Ovary (tissue), 9 donors: ENCODE results near the gene P4HA2. TPM values are rescaled to one million over a fixed set of nuclear protein-coding genes. Genes with fewer than 3 reads are reported as not detected.

ENCODE experiments used
- DNase-seq, 5 donors: peaks; one replicate each; pipeline ENCODE4 v3.0.0-alpha.2; 2019 to 2020
- H3K27ac ChIP-seq, 2 donors: fragments of 200-600 bp; one replicate each; pipeline versions ENCODE4 v1.5.1 to v1.8.0; 2019 to 2022
- H3K27me3 ChIP-seq: fragments of 200-600 bp; one replicate; pipeline ENCODE4 v1.8.0; 2022
- H3K36me3 ChIP-seq: fragments of 200-600 bp; sonication (generic); one replicate; pipeline ENCODE4 v1.5.1; 2019
- H3K4me1 ChIP-seq: one replicate; pipeline ENCODE4 v1.8.1; 2013; ENCODE audit warnings: mild to moderate bottlenecking, moderate library complexity; ENCODE audit not compliant: insufficient read depth
- H3K4me3 ChIP-seq: fragments of 200-600 bp; sonication (generic); one replicate; pipeline ENCODE4 v1.5.1; 2017
- H3K9me3 ChIP-seq, 2 donors: fragments of 200-600 bp in 1 of 2; sonication (generic) in 1 of 2; one replicate each; pipeline versions ENCODE4 v1.5.1 to v1.8.1; 2013 to 2019; ENCODE audit warnings: mild to moderate bottlenecking in 1 of 2, moderate library complexity in 1 of 2
- EP300 ChIP-seq: sonication (generic); formaldehyde crosslinking; IDR thresholded peaks from one replicate; pipeline ENCODE4 v1.6.1; 2017; ENCODE audit warnings: antibody characterized with exemption
- POLR2A ChIP-seq: fragments of 450-650 bp; IDR thresholded peaks from one replicate; pipeline ENCODE4 v1.6.1; 2017; ENCODE audit warnings: antibody characterized with exemption, mild to moderate bottlenecking, moderate library complexity
- WGBS, 3 donors: extraction: QIAGEN DNeasy Blood & Tissue Kit in 1 of 3; methylation state at CpG; one replicate each; pipeline versions ENCODE4 v1.1.5 to v1.1.7; 2013 to 2017; 5-methylcytosine and 5-hydroxymethylcytosine counted together
- intact Hi-C, 4 donors: fragments of 100-400 bp; cut with DNase I; formaldehyde crosslinking; loops; one replicate each; pipeline versions ENCODE4 v1.11.0 to v1.15.1; 2022 to 2023
- polyA plus RNA-seq, 2 donors: library from polyadenylated mRNA; stranded (reverse); fragments of 200-250 nt in 1 of 2; fragments of 350-450 nt in 1 of 2; fragmentation: Illumina TruSeq in 1 of 2; extraction: RNeasy Lipid Tissue Mini Kit (QIAGEN cat#74804) in 1 of 2; gene quantifications; one replicate each; pipeline ENCODE4 v1.2.3, GENCODE V29; 2013 to 2014
- total RNA-seq, 7 donors: library from RNA; depleted of rRNA in 2 of 7; stranded (reverse); fragments of >200 nt in 2 of 7; fragmentation: NEBNext Ultra II Directional in 3 of 7; extraction: Animal tissue kit (Norgen Biotek cat#: 25700) in 3 of 7; gene quantifications; one replicate each; pipeline versions ENCODE4 v1.1.0 to v1.2.4, GENCODE V29; 2016 to 2023
- TF ChIP-seq, protein P1 (sequence below), 3 donors: fragments of 450-650 bp in 2 of 3; fragments of 200-600 bp in 1 of 3; IDR thresholded peaks; one replicate each; pipeline versions ENCODE4 v1.5.1 to v1.8.0; 2016 to 2022; ENCODE audit warnings: antibody characterized with exemption in 3 of 3, mild to moderate bottlenecking in 1 of 3
- donor health status: DM: no; HTN: no; CAD: no; lungs with moderate emphysema.
- donor health status: DM: no; HTN: no; CAD: no.
- donor health status: Bipolar disorder and iron deficiency.
- donor health status: DM: yes; HTN: yes; CAD: no.
- donor health status: DM: no; HTN: no; CAD: no.
- donor health status: DM: yes; HTN: yes; CAD: no.

P4HA2 gene
- total and polyA plus RNA-seq, 9 donors = 3.9 to 36.9 (median 15.4) TPM

DNA sequence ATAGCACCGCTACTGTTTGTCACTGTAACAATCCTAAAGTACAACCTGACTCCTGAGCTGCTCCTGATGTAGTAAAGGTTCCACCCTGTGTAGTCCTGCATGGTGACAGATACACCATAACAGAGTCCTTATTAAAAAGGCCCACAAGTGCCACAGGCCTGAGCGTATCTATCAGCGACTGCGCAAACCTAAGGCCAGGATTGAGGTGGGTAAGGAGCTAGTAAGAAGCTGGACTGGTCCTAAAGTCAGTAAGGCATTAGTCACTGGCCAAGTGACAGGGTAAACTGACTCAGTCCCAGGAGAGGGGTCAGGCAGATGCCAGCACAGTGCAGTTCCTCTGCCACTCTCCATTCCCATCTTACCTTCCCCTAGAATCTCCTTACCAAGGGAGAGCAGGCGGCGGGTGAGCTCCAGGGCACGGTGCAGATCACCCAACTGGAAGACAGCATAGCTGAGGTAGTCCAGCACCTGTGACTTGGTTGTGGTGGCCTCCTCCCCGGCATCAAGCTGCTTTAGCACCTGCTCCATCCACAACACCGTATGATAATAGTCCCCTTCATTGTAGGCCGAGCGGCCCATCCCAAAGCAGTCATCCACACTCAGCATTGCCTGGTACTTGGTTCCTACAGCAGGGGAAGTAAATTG is 17.6 kb downstream of the P4HA2 start:
- H3K27me3 ChIP-seq = no peaks in the 10 kb centered on the region
- WGBS, 3 donors = 94 to 98% (median 96%) methylated on average over 11 of the region's 11 CpGs
- no peaks in the 10 kb centered on the region for H3K9me3 ChIP-seq
- intact Hi-C loops = no loop called here
- no peak for DNase-seq
- H3K4me3 ChIP-seq = no peak overlapping the region
- no peak overlapping the region for H3K27ac ChIP-seq
- no peaks in the 10 kb centered on the region for H3K36me3 ChIP-seq
- TF ChIP-seq, protein P1, sequence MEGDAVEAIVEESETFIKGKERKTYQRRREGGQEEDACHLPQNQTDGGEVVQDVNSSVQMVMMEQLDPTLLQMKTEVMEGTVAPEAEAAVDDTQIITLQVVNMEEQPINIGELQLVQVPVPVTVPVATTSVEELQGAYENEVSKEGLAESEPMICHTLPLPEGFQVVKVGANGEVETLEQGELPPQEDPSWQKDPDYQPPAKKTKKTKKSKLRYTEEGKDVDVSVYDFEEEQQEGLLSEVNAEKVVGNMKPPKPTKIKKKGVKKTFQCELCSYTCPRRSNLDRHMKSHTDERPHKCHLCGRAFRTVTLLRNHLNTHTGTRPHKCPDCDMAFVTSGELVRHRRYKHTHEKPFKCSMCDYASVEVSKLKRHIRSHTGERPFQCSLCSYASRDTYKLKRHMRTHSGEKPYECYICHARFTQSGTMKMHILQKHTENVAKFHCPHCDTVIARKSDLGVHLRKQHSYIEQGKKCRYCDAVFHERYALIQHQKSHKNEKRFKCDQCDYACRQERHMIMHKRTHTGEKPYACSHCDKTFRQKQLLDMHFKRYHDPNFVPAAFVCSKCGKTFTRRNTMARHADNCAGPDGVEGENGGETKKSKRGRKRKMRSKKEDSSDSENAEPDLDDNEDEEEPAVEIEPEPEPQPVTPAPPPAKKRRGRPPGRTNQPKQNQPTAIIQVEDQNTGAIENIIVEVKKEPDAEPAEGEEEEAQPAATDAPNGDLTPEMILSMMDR (IDR thresholded peaks at IDR 0.05) = no peak
- TF ChIP-seq EP300 = no peak
- no peak for TF ChIP-seq POLR2A
- peaks cover 3% of the 10 kb centered on the region for H3K4me1 ChIP-seq

DNA sequence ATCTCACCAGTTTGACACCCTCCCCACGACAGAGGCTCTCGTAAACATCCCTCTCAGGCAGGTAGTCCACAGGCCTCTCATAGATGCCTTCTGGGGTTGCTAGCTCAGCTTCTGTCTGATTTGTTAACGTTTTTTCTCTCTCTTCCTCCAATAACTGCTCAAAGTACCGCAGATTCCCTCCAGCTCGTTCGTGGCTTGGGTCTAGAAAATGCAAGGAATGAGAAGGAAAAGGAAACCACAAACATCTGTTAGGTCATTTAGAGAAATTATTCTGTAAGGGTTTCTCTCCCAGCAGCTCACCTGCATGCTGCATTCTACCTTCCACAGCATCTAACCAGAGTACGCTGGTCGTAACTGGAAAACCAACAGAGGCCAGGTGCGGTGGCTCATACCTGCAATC is 18.5 kb downstream of the P4HA2 start:
- Histone ChIP-seq H3K27me3 (no peaks in the 10 kb centered on the region), H3K4me1 (no peaks in the 10 kb centered on the region), H3K27ac (no peak overlapping the region), H3K9me3 (no peaks in the 10 kb centered on the region), H3K36me3 (no peaks in the 10 kb centered on the region), H3K4me3 (no peak overlapping the region)
- 69% methylated on average over 9 of the region's 9 CpGs for WGBS, 3 donors
- intact Hi-C loops = no loop called here
- no peak for TF ChIP-seq POLR2A
- TF ChIP-seq, protein P1 (IDR thresholded peaks at IDR 0.05) = no peak
- no peak for TF ChIP-seq EP300
- no peak for DNase-seq

DNA sequence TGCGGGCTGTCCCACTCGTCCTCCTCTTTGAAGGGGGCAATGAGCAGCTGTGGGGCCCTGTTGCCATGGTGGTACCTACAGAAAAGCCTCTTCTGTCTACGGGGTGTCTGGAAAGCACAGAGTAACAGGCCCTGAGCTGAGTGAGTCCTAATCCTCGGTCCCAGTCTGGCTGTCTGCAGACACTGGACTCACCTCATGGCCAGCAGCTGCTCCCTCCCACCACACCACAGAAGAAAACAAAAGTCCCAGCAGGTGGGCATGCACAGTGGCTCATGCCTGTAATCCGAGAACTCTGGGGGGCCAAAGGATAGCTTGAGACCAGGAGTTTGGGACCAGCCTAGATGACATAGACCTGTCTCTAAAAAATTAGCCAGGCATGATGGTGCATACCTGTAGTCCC is 19.9 kb downstream of the P4HA2 start:
- DNase-seq = no peak
- TF ChIP-seq EP300 = no peak
- TF ChIP-seq, protein P1 (IDR thresholded peaks at IDR 0.05) = no peak
- TF ChIP-seq POLR2A = no peak
- intact Hi-C loops = no loop called here

DNA sequence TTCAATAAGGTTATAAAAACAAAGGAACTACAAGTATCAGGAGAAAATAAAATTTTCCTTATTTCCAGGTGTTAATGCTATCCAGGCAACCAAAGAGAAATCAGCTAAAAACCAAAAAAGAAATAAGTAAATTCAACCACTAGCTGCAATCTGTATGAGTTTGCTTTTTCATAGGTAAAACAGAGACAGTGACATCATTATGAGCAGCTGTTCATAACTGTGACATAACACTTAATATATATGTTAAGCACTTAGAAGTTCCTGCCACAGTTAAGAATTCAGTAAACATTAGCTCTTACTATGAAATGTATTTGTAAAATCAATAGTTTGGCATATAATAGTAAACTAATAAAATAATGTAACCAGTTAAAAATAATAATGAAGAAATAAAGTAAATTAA is 20.9 kb downstream of the P4HA2 start:
- H3K36me3 ChIP-seq = no peaks in the 10 kb centered on the region
- no peaks in the 10 kb centered on the region for H3K27me3 ChIP-seq
- TF ChIP-seq POLR2A (no peak), EP300 (no peak)
- TF ChIP-seq, protein P1 (IDR thresholded peaks at IDR 0.05) = no peak
- no peak for DNase-seq
- no peaks in the 10 kb centered on the region for H3K4me1 ChIP-seq
- H3K9me3 ChIP-seq = no peaks in the 10 kb centered on the region
- H3K27ac ChIP-seq = no peak overlapping the region
- intact Hi-C loops = no loop called here
- H3K4me3 ChIP-seq = no peak overlapping the region

More for the DNA sequence above, 19.9 kb downstream of the P4HA2 start:
- no peaks in the 10 kb centered on the region for H3K27me3 ChIP-seq
- H3K9me3 ChIP-seq = no peaks in the 10 kb centered on the region
- H3K4me3 ChIP-seq = no peak overlapping the region
- no peaks in the 10 kb centered on the region for H3K36me3 ChIP-seq
- 85 to 95% (median 91%) methylated on average over 5 of the region's 5 CpGs for WGBS, 3 donors
- H3K4me1 ChIP-seq = no peaks in the 10 kb centered on the region
- no peak overlapping the region for H3K27ac ChIP-seq
